Vagina (tissue), 2 donors: ENCODE measurements around the gene LONP1.

Experiments
- CTCF ChIP-seq, 3 experiments: fragments of 450-650 bp in 2 of 3; fragments of 200-600 bp in 1 of 3; sonication (generic) in 1 of 3; IDR thresholded peaks; one replicate each; pipeline ENCODE4 v1.5.1; 2017 to 2019; ENCODE audit warnings: antibody characterized with exemption in 3 of 3, mild to moderate bottlenecking in 2 of 3, moderate library complexity in 2 of 3
- POLR2A ChIP-seq, 2 donors: fragments of 450-650 bp; IDR thresholded peaks; one replicate each; pipeline ENCODE4 v1.6.1; 2017; ENCODE audit warnings: antibody characterized with exemption in 2 of 2, mild to moderate bottlenecking in 2 of 2, moderate library complexity in 2 of 2

- TF ChIP-seq POLR2A (IDR thresholded peaks at IDR 0.05) (no peak), CTCF (IDR thresholded peaks at IDR 0.05) (no peak)
Observed at GRCh38 chr19:5642204-5642603, 77.7 kb downstream of the LONP1 start.
